22Rv1 (cell line): Measurements from ENCODE around the gene SRSF6.
A peak's percentile ranks its signal among the peaks of the same experiment; 100 is the strongest.

Source experiments
- H3K27ac ChIP-seq: fragments of 450-650 bp; 2 replicates; pipeline ENCODE4 v1.5.1; 2017
- ZFX ChIP-seq: fragments of 450-650 bp; IDR thresholded peaks from 2 replicates; pipeline ENCODE4 v1.6.1; 2017; ENCODE audit warnings: antibody characterized with exemption, borderline replicate concordance
- TF ChIP-seq, protein P1 (sequence below): fragments of 450-650 bp; IDR thresholded peaks from 2 replicates; pipeline ENCODE4 v1.5.1; 2017; ENCODE audit warnings: mild to moderate bottlenecking

SRSF6 gene

DNA sequence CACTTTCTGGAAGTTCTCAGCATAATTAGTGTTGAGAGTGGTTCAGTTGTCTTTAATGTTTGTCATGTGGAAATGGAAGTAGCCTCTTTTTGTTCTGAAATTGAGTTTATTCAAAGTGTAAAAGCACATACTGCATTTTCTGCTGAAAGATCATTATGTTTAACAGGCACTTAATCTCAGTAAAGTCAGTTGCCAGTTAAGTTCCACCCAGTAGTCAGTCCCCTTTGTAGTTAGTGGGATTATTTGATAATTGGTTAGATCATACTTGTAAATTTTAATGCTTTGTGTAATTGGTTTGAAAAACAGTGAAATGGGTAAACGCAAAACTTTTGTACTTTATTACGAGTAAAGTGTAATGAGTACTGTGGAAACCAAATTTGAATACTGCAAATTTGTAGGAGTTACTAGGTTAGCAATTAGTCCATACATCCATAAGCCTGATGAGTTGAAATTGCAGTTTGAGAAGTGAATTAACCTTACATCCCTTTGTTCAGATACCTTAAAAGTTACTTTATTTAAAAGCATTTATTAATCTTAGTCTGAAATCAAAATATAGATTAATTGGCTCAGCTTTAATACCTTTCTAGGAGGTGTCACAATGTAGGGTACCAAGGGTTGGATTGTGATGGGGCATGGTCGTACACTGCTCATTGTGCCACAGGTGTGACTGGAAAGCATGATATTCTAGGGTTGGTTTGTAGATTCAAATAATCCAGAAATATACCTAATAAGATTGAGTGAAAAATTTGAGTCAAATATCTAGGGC, 4.4 kb downstream of the SRSF6 start:
- no peak for TF ChIP-seq ZFX
- TF ChIP-seq, protein P1, sequence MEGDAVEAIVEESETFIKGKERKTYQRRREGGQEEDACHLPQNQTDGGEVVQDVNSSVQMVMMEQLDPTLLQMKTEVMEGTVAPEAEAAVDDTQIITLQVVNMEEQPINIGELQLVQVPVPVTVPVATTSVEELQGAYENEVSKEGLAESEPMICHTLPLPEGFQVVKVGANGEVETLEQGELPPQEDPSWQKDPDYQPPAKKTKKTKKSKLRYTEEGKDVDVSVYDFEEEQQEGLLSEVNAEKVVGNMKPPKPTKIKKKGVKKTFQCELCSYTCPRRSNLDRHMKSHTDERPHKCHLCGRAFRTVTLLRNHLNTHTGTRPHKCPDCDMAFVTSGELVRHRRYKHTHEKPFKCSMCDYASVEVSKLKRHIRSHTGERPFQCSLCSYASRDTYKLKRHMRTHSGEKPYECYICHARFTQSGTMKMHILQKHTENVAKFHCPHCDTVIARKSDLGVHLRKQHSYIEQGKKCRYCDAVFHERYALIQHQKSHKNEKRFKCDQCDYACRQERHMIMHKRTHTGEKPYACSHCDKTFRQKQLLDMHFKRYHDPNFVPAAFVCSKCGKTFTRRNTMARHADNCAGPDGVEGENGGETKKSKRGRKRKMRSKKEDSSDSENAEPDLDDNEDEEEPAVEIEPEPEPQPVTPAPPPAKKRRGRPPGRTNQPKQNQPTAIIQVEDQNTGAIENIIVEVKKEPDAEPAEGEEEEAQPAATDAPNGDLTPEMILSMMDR = no peak
- H3K27ac ChIP-seq = no peak overlapping the region; the same call in 1 of the 2 replicates

DNA sequence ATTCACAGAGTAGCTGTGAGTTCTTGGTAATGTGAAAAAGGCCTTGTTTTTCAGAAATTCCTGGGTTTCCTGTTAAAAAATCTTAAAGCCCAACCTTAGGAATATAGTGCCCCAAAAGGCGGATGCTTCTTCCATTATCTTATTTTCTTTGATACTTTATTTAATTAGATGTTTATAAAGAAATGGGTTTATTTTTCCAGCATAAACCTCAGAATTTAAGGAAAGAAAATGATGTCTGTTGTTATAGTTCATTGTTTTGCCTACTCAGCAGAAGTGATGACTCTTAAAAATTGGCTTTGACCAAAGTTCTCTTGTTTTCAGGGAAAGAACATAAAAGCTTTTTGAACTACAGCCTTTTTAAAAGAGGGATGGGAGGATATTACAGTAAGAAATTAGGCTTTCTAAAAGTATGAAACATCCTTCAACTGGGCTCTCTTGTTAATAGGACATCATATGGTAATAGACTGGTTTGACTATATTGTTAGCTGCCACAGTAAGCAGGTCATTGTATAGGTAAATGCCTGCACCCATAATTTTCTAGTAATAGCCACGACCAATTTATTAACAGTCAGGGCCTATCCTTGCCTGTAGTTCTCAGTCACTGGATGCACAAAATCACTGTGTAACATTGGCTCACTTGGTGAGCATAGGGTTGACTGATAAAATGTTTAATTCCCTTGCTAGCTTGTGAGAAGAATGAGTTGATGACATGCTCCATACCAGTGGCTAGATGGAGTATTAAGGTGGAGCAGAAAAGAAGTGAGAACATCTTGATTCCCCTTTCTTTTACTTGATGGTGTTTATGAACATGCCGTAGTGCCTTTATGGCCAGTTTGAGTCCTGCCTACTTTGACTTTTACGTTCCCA, 5.2 kb downstream of the SRSF6 start:
- TF ChIP-seq, protein P1 = no peak
- no peak for TF ChIP-seq ZFX
- H3K27ac ChIP-seq = no peak overlapping the region; the same call in 1 of the 2 replicates

DNA sequence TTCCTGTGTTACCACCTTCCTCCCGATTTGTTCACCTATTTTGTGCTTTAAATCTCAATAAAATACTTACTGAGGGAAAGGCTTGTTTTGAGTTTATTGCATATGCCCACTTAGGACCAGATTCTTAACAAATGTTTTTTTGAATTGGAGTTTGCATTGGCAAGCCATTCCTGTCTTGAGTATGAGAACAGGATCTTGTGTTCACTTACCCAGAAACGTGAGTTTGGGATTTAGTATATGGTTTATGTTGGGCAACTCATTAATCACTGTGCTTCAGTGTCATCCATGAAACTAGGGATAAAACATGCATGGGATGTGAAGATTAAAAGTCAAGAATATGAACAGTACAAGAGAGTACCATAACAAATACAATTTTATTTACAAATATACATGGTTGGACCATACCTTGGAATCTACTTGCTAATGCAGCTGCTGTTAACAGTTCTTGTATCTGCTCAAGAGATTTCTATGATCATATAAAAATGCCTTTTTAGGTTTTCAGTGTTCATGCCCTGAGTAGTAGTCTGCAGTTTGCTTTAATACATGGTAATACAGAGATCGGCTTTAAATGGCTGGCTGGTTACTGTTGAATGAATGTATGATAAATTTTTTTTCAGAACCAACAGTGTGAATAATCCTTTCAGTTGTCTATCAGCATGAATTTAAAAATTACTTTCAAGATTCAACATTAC, 6.0 kb downstream of the SRSF6 start:
- no peak overlapping the region; the same call in 1 of the 2 replicates for H3K27ac ChIP-seq
- no peak for TF ChIP-seq ZFX
- TF ChIP-seq, protein P1 = no peak

DNA sequence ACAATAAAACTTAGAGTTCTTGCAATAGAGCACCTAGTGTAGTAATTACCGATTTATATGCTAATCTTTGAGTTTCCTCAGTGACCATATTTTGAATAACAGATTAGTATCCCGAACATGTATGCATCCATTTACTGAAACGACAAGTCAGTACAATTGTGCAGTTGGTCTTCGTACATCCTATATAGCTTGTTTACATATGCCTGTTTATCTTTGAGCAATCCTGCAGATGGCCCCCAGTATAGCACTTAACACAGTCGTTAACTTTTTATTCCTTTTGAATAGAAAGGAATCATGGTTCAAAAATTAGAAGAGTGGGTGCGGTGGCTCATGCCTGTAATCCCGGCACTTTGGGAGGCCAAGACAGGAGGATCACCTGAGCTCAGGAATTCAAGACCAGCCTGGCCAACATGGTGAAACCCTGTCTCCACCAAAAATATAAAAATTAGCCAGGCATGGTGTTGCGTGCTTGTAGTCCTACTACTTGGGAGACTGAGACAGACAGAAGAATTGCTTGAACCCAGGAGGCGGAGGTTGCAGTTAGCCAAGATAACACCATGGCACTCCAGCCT, 6.6 kb downstream of the SRSF6 start:
- H3K27ac ChIP-seq = no peak overlapping the region
- TF ChIP-seq, protein P1 = no peak
- no peak for TF ChIP-seq ZFX

DNA sequence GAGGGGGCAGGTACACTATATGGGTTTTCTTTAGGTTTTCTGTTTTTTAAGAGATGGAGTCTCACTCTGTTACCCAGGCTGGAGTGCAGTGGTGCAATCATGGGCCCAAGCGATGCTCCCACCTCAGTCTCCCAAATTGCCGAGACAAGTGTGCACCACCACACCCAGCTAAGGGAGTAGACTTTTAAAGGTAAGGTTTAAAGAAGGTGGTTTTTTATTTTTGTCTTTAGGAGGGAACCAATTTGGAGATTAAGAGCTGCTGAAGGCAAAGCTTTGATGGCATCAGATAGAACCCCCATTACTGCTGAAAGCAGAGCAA, 7.9 kb downstream of the SRSF6 start:
- peak overlapping the region; percentile 46 for H3K27ac ChIP-seq
- no peak for TF ChIP-seq ZFX
- TF ChIP-seq, protein P1 = no peak

DNA sequence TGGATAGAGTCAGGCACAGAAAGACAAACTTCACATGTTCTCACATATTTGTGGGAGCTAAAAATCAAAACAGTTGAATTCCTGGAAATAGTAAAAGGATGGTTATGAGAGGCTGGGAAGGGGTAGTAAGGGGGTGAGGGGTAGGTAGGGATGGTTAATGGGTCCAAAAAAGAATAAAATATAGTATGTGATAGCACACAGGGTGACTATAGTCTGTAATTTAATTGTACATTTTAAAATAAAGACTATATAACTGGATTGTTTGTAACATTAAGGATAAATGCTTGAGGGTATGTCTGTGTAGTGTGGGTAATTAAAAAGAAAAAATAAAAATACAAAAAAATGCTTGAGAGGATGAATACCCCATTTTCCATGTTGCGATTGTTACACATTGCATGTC, 9.9 kb downstream of the SRSF6 start:
- peak overlapping the region; percentile 46; the same call in 1 of the 2 replicates for H3K27ac ChIP-seq
- TF ChIP-seq ZFX = no peak
- TF ChIP-seq, protein P1 = no peak
